WTC11 (cell line): ENCODE measurements around the gene CTAG1B. TPM values are rescaled to one million over a fixed set of nuclear protein-coding genes. Genes with fewer than 3 reads are reported as not detected.
"Not testable (repeated sequence)": the region's sequence is repeated elsewhere in the genome, so short reads cannot be mapped to it uniquely, and the experiment has no call there.

Source experiments
- ATAC-seq: fragments of 200-7000 bp; cut with Tn5 transposase; 2 replicates; pipeline ENCODE4 v1.10.0; 2021; ENCODE audit warnings: mild to moderate bottlenecking, moderate library complexity
- CTCF ChIA-PET: fragments of 300-600 bp; sonication (Branson Sonifier 250); formaldehyde crosslinking; loops from one replicate; lab custom pipeline; 2021; ENCODE audit warnings: antibody characterized with exemption; lab: Charles Lee
- POLR2A ChIA-PET: fragments of 350-600 bp; sonication (Branson Sonifier 250); formaldehyde crosslinking; loops from one replicate; lab custom pipeline; 2021; ENCODE audit warnings: antibody characterized with exemption; lab: Charles Lee
- DNase-seq: peaks from one replicate; pipeline ENCODE4 v3.0.0; 2021; ENCODE audit warnings: low spot score
- H3K27ac Mint-ChIP-seq: 2 replicates; pipeline ENCODE4 v1.8.0; 2021; ENCODE audit warnings: mixed read lengths
- H3K27me3 Mint-ChIP-seq: 2 replicates; pipeline ENCODE4 v1.8.0; 2021; ENCODE audit warnings: low read depth, mild to moderate bottlenecking, moderate library complexity, mixed read lengths
- H3K36me3 Mint-ChIP-seq: 2 replicates; pipeline ENCODE4 v1.8.0; 2021; ENCODE audit warnings: mixed read lengths
- H3K4me1 Mint-ChIP-seq: 2 replicates; pipeline ENCODE4 v1.8.0; 2022; ENCODE audit warnings: mixed read lengths
- H3K4me3 Mint-ChIP-seq: 2 replicates; pipeline ENCODE4 v1.8.0; 2021; ENCODE audit warnings: mild to moderate bottlenecking, moderate library complexity, mixed read lengths
- H3K9me3 Mint-ChIP-seq: 2 replicates; pipeline ENCODE4 v1.8.0; 2021; ENCODE audit warnings: mixed read lengths
- ATF1 ChIP-seq: sonication (generic); formaldehyde crosslinking; IDR thresholded peaks from 2 replicates; pipeline ENCODE4 v1.8.1; 2023; ENCODE audit warnings: mild to moderate bottlenecking, moderate library complexity, missing genetic modification reagents
- ATF3 ChIP-seq: sonication (generic); formaldehyde crosslinking; conservative IDR thresholded peaks from 2 replicates; pipeline ENCODE4 v1.8.1; 2022; ENCODE audit warnings: mild to moderate bottlenecking, missing genetic modification reagents
- ATF6 ChIP-seq: sonication (generic); formaldehyde crosslinking; IDR thresholded peaks from 2 replicates; pipeline ENCODE4 v1.8.1; 2023; ENCODE audit warnings: mild to moderate bottlenecking, missing genetic modification reagents
- ETV6 ChIP-seq: sonication (generic); formaldehyde crosslinking; IDR thresholded peaks from 2 replicates; pipeline ENCODE4 v1.8.1; 2022; ENCODE audit warnings: mild to moderate bottlenecking, missing genetic modification reagents
- IRF2 ChIP-seq: sonication (generic); formaldehyde crosslinking; IDR thresholded peaks from 2 replicates; pipeline ENCODE4 v1.8.0; 2022; ENCODE audit warnings: low read depth, missing genetic modification reagents, borderline replicate concordance
- NFATC4 ChIP-seq: fragments of 250-450 bp; sonication (Bioruptor Pico); IDR thresholded peaks from 2 replicates; pipeline ENCODE4 v1.9.0; 2021; ENCODE audit warnings: mild to moderate bottlenecking
- NFYB ChIP-seq: sonication (generic); formaldehyde crosslinking; conservative IDR thresholded peaks from 2 replicates; pipeline ENCODE4 v1.8.0; 2022; ENCODE audit warnings: low read depth, missing genetic modification reagents
- NR2C2 ChIP-seq: sonication (generic); formaldehyde crosslinking; IDR thresholded peaks from 2 replicates; pipeline ENCODE4 v1.8.0; 2022; ENCODE audit warnings: mild to moderate bottlenecking, missing genetic modification reagents
- STAT6 ChIP-seq: sonication (generic); formaldehyde crosslinking; conservative IDR thresholded peaks from 2 replicates; pipeline ENCODE4 v1.8.1; 2023; ENCODE audit warnings: mild to moderate bottlenecking, low read depth, missing genetic modification reagents, moderate library complexity
- TEAD1 ChIP-seq: sonication (generic); formaldehyde crosslinking; IDR thresholded peaks from 2 replicates; pipeline ENCODE4 v1.8.0; 2022; ENCODE audit warnings: mild to moderate bottlenecking, missing genetic modification reagents
- ZNF423 ChIP-seq: fragments of 250-450 bp; sonication (Bioruptor Pico); IDR thresholded peaks from 2 replicates; pipeline ENCODE4 v2.1.2; 2022; ENCODE audit warnings: mild to moderate bottlenecking, moderate library complexity
- total RNA-seq: library from RNA; stranded (reverse); gene quantifications from 3 replicates; pipeline ENCODE4 v1.2.3, GENCODE V29; 2021
- TF ChIP-seq, protein P1 (sequence below): sonication (generic); formaldehyde crosslinking; IDR thresholded peaks from 2 replicates; pipeline ENCODE4 v1.8.1; 2023; ENCODE audit warnings: mild to moderate bottlenecking, missing genetic modification reagents
- TF ChIP-seq, protein P2 (sequence below): sonication (generic); formaldehyde crosslinking; IDR thresholded peaks from 2 replicates; pipeline ENCODE4 v1.8.0; 2022; ENCODE audit warnings: mild to moderate bottlenecking, missing genetic modification reagents
- TF ChIP-seq, protein P3 (sequence below): fragments of 250-450 bp; sonication (Bioruptor Pico); IDR thresholded peaks from 2 replicates; pipeline ENCODE4 v1.9.0; 2021; ENCODE audit warnings: moderate library complexity, mild to moderate bottlenecking, inconsistent platforms, borderline replicate concordance
- TF ChIP-seq, protein P4 (sequence below): sonication (generic); formaldehyde crosslinking; IDR thresholded peaks from 2 replicates; pipeline ENCODE4 v1.8.0; 2023; ENCODE audit warnings: missing genetic modification reagents
- TF ChIP-seq, protein P5 (sequence below): sonication (generic); formaldehyde crosslinking; IDR thresholded peaks from 2 replicates; pipeline ENCODE4 v1.8.1; 2023; ENCODE audit warnings: mild to moderate bottlenecking, missing genetic modification reagents, moderate library complexity

CTAG1B gene
- total RNA-seq, 1 experiment from 2014 or later = not detected

GRCh38 chrX:154593201-154593600, 25.9 kb downstream of the CTAG1B start (continued):
- TF ChIP-seq IRF2 (CRISPR knock-in tag) (no peak), NR2C2 (CRISPR knock-in tag) (no peak), ATF1 (CRISPR knock-in tag) (no peak)
- TF ChIP-seq, protein P1, sequence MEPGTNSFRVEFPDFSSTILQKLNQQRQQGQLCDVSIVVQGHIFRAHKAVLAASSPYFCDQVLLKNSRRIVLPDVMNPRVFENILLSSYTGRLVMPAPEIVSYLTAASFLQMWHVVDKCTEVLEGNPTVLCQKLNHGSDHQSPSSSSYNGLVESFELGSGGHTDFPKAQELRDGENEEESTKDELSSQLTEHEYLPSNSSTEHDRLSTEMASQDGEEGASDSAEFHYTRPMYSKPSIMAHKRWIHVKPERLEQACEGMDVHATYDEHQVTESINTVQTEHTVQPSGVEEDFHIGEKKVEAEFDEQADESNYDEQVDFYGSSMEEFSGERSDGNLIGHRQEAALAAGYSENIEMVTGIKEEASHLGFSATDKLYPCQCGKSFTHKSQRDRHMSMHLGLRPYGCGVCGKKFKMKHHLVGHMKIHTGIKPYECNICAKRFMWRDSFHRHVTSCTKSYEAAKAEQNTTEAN (CRISPR knock-in tag) = no peak

GRCh38 chrX:154592505-154592904, 26.6 kb downstream of the CTAG1B start:
- CTCF ChIA-PET = no interaction called here

DNA sequence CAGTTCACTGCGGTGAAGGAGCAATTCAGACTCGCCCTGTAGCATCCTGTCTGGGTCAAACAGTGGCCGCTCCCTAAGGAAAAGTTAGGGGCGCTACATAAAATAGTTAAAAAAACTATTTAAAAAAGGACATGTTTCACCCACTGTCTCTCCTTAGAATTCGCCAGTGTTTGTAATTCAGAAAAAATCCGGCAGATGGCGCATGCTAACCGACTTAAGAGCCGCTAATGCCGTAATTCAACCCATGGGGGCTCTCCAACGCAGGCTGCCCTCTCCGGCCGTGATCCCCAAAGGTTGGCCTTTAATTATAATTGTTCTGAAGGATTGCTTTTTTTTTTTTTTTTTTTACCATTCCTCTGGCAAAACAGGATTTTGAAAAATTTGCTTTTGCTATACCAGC, 28.7 kb downstream of the CTAG1B start:
- H3K4me3 Mint-ChIP-seq, DNase-seq, H3K36me3 Mint-ChIP-seq, H3K27ac Mint-ChIP-seq, H3K27me3 Mint-ChIP-seq, H3K9me3 Mint-ChIP-seq, CTCF ChIA-PET, ATAC-seq, H3K4me1 Mint-ChIP-seq, POLR2A ChIA-PET: not testable (repeated sequence)

More at GRCh38 chrX:154592505-154592904, 26.6 kb downstream of the CTAG1B start:
- peaks cover 22% of the 10 kb centered on the region for H3K4me1 Mint-ChIP-seq
- peaks cover 13% of the 10 kb centered on the region for H3K27me3 Mint-ChIP-seq
- ATAC-seq (no peak), DNase-seq (no peak)
- TF ChIP-seq NFYB (no peak), ATF3 (CRISPR knock-in tag) (no peak), STAT6 (CRISPR knock-in tag) (no peak), ETV6 (no peak), TEAD1 (CRISPR knock-in tag) (no peak), NFATC4 (CRISPR knock-in tag) (no peak), ATF6 (no peak), ZNF423 (CRISPR knock-in tag) (no peak)
- TF ChIP-seq, protein P2, sequence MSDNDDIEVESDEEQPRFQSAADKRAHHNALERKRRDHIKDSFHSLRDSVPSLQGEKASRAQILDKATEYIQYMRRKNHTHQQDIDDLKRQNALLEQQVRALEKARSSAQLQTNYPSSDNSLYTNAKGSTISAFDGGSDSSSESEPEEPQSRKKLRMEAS (CRISPR knock-in tag) = no peak
- TF ChIP-seq, protein P3, sequence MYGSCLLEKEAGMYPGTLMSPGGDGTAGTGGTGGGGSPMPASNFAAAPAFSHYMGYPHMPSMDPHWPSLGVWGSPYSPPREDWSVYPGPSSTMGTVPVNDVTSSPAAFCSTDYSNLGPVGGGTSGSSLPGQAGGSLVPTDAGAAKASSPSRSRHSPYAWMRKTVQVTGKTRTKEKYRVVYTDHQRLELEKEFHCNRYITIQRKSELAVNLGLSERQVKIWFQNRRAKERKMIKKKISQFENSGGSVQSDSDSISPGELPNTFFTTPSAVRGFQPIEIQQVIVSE (CRISPR knock-in tag) = no peak
- TF ChIP-seq, protein P4, sequence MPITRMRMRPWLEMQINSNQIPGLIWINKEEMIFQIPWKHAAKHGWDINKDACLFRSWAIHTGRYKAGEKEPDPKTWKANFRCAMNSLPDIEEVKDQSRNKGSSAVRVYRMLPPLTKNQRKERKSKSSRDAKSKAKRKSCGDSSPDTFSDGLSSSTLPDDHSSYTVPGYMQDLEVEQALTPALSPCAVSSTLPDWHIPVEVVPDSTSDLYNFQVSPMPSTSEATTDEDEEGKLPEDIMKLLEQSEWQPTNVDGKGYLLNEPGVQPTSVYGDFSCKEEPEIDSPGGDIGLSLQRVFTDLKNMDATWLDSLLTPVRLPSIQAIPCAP (CRISPR knock-in tag) = no peak
- TF ChIP-seq, protein P5, sequence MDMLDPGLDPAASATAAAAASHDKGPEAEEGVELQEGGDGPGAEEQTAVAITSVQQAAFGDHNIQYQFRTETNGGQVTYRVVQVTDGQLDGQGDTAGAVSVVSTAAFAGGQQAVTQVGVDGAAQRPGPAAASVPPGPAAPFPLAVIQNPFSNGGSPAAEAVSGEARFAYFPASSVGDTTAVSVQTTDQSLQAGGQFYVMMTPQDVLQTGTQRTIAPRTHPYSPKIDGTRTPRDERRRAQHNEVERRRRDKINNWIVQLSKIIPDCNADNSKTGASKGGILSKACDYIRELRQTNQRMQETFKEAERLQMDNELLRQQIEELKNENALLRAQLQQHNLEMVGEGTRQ (CRISPR knock-in tag) = no peak
- TF ChIP-seq, all 79 proteins: peak for 0
- no peak overlapping the region for H3K27ac Mint-ChIP-seq
- POLR2A ChIA-PET = no interaction called here
- peaks cover 17% of the 10 kb centered on the region for H3K9me3 Mint-ChIP-seq
- H3K36me3 Mint-ChIP-seq = peaks cover 10% of the 10 kb centered on the region
- no peak overlapping the region for H3K4me3 Mint-ChIP-seq

- H3K27me3 Mint-ChIP-seq, CTCF ChIA-PET: not testable (repeated sequence)
Measured at GRCh38 chrX:154584585-154585183, 34.4 kb downstream of the CTAG1B start, which contains the start of gene CTAG1A. Gene CTAG1A, plus strand, starts transcription at chrX:154585133. Its CDS starts 74 bp downstream, at chrX:154585207.

GRCh38 chrX:154582994-154583393, 36.1 kb downstream of the CTAG1B start:
- H3K27me3 Mint-ChIP-seq, H3K36me3 Mint-ChIP-seq, H3K4me1 Mint-ChIP-seq, H3K9me3 Mint-ChIP-seq, POLR2A ChIA-PET, H3K27ac Mint-ChIP-seq, H3K4me3 Mint-ChIP-seq, CTCF ChIA-PET, DNase-seq: not testable (repeated sequence)
- ATAC-seq = peak; percentile 52

More at GRCh38 chrX:154584585-154585183, 34.4 kb downstream of the CTAG1B start, which contains the start of gene CTAG1A:
- DNase-seq, H3K4me1 Mint-ChIP-seq, H3K27ac Mint-ChIP-seq, H3K4me3 Mint-ChIP-seq, H3K9me3 Mint-ChIP-seq, ATAC-seq, POLR2A ChIA-PET, H3K36me3 Mint-ChIP-seq: not testable (repeated sequence)
